GM21786 (cell line): ENCODE results near the gene SPEF1.

Experiments used
- ATAC-seq: cut with Tn5 transposase; IDR thresholded peaks from one replicate; pipeline ENCODE4 v1.9.1; 2021; ENCODE audit not compliant: unreplicated experiment

Gene SPEF1

DNA sequence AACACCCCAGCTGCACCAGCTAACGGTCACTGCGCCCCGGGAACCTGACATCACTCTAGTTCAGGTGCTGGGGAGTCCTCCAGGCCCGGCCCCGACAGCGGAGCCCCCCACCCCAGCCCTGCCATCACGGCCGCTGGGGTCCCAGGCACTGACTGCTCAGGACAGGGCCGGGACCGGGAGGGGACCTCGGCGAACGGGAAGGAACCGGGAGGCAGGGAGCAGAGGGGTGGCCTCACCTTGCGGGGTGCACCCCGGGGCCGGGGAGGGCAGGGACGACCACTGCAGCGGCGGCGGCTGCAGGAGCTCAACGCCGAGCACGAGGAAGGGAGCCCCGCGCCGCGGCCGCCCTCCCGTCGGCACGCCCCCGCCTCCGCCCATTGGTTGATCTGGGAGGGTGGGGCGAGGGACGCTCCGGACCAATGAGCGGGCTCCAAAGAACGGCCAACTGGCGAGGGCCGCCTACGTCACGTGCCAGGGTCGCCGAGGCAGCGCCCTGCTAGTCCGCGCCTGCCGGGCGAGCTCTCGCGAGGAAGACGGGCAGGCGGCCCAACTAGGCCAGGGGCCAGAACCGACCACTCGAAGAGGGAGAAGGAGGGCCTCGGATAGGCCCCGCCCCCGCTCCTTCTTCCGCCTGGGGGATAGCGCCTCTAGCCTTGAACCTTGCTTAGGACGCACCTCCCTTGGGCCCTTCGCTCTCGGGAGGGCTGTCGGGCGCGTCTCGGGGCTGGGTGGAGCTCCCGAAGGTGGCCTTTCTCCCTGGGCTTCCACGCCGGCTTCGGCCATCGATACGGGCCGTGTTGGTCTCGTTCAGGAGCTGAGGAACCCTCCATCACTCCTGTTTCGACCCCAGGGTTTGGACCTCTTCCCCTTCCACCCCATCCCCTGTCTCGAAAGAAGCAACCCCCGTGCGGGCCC, 13.6 kb downstream of the SPEF1 start, which contains the start of gene ADISSP:
ADISSP (minus strand) TSS at position 327 of the 915 bp plus-strand sequence. CDS start 7,653 bp downstream, outside the sequence.
- peak; percentile 95 for ATAC-seq

DNA sequence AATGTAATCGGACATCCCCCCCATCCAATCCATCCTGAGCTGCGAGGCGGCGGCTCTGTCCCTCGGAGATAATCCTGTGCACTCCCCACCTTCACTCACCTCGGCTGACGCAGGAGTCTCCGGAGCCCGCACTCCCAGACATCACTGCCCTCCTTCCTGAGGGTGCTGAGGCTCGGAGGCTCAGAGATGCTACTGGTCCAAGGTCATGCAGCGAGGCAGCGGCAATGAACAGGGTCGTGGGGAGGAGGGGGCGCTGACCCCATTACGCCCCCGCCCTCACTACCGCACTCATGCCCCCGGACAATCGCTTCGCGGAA, 14.2 kb downstream of the SPEF1 start:
- ATAC-seq: no peak

DNA sequence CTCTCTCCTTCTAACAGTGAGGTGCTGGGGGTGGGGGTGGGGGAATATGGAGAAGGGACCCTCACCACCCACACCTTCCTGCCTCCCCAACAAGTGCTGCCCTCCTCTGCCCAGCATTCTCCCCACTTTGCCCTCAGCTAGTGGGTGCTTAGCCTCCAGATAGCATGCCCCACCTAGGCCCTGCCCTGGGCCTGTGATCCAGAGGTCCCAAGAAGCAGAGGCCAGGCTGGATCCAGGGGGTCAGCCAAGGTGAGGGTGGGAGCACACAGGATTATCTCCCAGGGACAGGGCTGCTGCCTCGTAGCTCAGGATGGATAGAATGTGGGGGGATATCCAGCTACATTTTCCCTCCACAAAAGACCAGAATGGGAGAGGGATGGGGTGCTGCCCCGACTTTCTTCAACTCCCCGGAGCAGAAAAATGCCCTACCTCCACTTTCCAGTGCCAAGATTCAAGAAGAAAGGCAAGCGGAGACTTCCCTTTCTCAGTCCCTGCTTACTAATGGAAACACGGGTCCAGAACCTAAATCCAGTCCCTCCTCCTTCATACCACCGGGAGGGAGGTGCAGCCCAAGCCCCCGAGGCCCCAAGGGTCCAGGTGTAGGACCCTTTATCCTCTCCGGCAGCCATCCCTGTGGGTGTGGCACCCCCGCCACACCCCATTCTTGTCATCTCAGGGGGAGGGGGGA, 14.7 kb downstream of the SPEF1 start:
- no peak for ATAC-seq

DNA sequence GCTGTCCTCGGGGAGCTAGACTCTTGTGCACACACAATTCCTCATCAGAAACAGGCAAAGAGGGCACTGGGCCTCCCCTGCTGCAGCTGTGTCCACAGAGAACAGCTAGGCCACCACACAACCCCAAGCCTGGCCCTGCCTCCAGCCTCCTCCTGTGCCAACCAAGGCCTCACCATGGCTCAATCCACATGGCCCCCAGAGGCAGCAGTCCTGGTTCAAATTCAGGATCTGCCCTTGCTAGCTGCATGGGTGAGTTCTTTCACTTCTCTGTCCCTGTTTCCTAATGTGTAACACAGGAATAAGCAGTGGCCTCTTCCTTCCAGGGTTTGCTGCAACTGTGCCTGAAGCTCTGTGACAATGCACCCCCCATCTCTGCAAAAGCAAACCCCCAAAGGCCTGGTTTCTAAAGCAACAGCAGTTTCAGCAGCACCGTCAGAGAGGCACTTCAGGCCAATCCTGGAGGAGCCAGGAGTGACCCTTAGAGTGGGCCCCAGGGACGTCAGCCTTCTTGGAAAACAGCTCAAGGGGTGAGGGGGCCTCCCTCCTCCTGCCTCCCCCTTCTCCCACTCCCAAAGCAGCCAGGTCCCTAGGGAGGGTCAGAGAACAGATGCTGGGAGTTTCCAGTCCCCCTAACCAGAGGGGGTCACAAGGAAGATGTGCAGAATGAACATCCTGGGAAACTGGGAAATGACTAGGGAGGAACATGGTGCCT, 15.9 kb downstream of the SPEF1 start:
- ATAC-seq: no peak

DNA sequence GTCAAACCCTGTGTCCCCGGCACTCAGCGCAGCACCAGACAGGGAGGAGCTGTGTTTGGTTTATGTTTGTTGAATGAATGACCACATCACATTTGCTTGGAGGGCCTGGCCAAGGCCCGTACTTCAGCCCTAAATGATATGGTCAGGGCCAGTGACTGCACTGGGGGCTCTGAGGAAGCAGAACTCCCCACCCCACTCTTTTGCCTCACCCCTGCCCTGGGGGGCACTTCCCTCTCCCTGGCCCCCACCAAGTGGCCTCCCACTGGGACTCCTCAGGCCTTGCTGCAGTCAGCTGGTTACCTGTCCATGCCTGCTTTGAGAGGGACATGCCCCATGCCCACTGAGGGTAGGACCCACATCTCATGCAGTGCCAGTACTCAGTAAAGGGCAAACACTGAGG, 16.6 kb downstream of the SPEF1 start:
- ATAC-seq: no peak

DNA sequence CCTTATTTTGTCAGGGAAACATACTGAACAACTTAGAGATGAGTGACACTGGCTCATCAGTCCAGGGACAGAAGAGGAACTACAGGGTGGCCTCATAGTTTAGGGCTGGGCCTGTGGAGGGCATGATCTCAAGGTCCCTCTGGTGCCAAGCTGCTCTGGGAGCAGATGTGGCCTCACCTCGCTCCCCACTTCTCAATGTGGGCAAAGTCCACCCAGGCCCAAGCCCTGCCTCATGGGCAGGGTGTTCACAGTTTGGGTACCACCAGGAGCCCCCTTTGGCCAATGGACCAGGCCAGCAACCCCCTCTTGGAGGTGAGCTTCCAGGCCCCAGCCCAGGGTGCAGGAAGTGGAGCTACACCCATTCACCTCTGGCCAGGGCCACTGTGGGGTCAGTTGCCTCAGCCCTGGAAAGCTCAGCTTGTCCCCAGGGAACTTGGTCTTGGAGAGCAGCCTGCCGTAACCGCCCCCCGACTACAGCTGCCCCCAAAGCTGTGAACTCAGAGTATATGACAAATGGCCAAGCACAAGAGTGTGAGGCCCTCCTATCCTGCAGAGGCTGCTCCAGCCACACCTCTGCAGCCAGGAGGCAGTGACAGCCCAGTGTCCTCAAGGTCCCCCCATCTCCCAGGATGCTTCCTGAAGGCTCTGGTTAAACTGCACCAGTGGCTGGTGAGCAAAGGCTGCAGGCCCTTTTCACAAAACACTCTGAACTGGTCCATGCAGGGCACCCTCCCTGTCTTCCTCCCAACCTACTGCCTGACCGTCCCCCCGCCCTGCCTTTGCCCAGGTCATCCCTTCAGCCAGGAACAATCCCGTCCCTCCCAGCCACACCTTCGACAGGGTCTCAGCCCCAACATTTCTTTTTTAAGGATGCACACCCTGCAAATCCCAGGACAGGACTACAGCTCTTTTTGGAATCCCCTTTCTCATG, 17.3 kb downstream of the SPEF1 start:
- ATAC-seq: no peak

DNA sequence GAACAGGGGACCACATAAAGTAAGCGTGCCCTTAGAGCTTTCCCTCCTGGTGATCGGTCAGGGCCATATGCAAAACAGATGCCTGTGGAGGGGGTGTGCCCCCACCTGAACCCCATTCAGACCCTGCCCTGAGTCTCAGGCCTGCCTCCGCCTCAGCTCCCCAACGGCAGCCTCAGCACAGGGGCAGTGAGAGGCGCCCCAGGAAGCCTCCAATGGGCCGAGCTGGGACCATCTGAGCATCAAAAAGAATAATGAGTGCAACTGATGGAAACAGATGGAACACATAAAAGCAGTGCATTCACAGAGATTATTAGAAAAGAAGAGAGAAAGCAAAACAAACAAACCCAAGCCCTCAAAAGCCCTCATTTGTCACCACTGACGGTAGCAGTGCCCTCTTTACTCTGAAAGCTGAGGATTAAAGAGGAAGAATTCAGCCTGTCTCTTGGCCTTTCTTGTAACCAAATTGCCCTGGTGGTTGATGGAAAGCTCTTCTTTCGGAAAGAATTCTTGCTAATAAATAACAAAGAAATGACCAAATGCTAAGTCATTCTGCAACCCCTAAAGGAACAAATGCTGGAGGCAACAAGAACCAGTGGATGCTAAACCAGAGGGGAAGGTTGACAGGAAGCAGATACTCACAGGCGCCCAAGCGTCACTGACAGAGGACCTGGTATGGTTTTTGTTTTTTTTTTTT, 20.4 kb downstream of the SPEF1 start:
- no peak for ATAC-seq

DNA sequence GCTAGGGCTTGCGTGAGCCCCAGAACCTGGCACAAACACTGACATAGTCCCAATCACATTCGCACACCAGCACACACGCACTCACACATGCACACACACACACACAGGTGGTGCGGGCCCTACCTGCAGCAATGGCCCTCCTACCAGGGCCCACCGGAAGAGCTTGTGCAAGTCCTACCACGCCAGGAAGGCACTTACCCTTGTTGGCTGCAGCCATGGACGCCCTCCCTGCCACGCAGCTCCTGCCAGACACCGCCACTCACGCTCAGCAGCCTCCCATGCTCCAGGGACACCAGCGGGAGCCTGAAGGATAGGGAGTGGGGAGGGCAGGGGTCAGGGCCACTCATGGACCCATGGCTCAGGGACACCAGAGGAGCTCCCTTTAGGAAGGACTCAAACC, 21.4 kb downstream of the SPEF1 start:
- no peak for ATAC-seq

DNA sequence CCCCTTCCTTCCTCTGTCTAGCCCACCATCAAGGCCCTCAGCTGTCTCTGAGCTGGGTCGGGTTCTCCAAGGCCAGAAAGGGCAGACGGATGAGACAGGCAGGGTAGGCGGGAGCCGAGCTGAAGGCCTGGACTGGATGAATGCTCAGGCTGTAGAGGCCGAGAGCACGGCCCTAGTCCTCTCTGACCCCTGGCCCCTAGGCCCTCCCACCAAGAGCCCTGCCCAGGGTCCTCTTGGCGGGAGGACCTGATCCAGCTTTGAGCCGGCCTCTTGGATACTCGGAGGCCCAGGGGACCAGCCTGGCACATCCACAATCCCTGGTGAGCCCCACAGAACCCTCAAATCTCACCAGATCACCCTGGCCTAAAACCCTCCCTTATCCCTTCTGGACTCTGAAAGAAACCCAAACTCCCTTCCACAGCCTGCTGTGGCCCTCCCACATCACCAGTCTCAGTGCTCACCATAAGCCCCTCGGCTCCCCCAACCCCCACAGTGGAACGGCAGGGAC, 21.9 kb downstream of the SPEF1 start:
- ATAC-seq: no peak

DNA sequence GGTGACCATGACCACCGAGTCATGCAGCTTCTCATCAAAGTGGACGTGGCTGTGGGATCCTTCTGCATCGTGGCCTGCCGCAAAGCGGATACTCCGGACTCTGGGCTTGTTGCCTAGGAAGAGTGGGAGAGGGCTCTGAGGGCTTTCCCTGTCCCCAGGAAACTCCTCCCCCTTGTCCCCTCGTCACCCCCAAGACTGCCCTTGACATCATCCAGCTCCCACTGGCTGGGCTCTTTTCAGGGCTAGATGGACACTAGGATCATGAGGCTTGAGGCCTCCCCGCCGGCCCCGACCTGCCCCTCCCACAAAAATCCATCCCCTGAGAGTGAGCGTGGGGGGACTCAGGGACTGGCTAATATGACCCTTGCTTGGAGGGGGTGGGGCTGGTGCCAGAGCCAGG, 22.7 kb downstream of the SPEF1 start:
- no peak for ATAC-seq

DNA sequence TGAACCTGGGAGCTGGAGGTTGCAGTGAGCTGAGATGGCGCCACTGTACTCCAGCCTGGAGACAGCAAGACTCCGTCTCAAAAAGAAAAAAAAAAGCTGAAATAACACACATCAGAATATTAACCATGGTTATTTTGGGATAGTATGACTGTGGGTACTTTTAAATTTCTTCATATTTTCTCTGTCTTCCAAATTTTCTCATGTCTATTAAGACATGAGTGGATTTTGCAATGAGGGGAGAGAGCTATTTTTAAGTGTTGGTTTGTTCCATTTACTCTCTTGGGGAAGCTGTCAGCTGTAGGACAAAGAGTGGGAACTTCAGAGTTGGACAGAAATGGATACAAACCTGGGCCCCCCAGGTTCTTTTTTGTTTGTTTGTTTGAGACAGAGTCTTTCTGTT, 24.0 kb downstream of the SPEF1 start:
- no peak for ATAC-seq

DNA sequence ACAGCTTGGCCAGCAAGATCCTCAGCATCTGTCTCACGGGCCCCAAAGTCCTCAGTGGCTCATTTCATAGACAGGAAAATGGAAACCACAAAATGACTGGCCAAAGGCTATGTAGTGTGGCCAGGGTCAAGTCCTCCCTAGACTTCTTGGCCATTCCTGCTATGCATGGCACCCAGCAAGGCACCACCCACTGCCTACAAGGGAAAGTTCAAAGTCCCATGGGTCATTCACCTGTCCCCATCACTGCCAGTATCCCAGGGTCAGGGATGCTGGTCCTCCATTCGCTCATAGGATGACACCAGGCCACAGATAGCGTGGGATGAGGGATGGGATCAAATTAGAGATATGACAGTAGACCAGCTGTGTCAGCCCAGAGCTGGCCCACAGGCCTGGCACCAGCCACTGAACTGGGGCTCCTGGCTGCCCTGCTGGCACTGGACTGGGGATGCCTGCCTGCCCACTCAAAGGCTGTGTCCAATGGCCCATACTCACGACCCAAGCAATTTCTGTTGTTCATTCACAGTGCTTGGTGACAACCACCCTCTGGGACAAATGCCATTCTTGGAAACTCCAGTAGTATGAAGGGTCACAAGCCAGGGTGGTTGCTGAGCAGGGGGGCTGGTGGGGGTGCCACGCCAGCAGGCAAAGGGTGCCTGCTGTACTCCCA, 25.3 kb downstream of the SPEF1 start:
- no peak for ATAC-seq

DNA sequence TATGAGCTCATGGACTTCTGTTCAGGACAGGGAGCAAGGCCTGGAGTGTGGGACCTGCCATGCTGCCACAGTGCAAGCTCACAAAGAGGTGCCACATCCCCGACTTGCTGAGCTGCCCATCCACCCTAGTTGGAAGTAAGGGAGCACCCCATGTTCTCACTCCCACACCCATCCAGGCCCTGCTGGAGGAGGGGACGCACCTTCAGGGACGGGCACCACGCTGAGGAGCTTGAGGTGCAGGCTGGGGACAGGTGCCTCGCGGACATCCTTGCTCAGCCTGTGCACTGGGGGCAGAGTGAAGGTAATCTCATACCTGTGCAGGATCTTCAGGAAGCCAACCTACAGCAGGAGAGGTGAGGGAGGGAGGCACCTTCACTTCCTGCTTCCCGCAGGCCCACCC, 26.0 kb downstream of the SPEF1 start:
- ATAC-seq: no peak

DNA sequence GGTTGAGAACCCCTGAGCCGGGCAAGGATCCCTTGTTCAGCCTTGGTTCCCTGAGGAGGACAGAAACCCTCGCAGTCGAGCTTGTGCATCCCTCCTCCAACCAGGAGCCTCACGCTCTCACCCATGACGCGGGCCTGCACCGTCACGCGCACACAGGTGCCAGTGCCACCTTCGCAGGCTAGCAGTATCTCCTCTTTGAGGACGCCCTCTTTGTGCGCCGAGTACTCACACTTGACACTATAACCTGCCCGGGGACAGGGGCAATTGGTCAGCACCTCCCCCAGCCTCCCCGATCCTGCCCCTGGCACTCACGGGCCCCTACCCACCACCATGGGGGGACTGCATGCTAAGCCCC, 27.0 kb downstream of the SPEF1 start:
- ATAC-seq: no peak

DNA sequence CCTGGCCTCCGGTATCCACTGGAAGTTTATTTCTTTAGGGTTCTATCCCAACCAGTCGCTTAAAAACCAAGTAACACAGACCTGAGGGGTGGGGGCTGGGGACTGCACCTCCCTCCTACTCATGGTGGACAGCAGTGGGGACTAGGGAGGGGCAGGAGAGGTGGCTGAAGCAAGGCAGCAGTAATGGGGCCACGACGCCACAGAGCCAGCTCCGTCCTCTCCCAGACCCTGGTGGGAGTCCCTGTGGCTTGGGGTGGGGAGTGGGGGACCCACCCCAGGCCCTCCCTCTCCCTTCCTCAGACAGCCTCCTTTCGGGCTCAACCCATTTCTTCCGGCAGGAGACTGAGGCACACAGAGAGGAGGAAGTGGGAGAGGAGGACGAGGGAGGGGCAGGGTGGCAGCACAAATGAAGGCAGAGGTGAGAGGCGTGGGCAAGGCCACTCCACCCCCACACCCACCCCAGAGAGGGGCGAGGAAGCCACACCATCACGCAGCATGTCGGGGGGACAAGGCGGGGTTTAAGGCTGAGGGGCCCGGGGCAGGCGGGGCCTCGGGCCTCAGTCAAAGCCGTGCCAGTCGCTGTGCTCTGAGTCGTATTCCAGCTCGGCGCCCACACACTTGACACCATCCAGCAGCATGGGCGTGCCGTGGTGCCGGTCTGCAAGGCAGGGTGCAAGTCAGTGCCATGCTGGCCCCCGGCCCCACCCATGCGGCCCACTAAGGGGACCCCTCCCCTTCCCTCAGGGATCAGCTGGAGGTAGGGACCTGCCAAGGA, 27.6 kb downstream of the SPEF1 start:
- no peak for ATAC-seq

DNA sequence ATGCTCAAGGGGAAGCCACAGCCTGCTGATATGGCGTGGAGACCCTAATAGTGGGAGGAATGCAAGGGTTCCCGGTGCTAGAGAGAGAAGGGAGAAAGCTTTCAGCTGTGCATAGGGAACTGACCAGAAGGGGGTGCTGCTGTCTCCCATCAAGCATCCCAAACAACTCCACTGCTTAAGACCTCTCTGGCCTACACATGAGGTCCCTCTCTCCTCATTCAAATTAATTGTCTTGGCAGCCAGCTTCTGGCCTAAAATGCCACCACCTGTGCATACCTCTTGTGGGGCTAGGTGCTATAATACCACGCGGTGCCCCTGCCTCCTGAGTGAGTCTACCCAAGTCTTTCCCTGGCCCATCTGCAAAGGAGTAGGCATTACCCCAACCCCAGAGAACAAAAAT, 28.1 kb downstream of the SPEF1 start:
- no peak for ATAC-seq

DNA sequence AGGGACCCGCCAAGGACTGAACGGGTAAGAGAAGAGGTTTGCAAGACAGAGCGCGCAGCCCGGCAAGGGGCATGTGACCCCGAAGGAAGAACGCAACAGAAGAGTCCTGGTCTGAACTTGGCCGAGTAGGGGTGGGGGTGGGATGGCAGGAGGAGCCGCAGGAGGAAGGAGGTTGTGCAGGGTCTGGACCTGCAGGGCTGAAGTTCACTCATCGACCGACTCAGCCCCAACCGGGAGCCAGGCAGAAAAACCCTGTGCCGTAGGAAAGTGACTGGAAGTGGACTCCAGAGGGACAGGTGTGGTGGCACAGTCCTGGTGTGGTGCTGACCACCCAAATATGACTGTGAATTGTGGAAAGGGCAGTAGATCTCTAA, 28.9 kb downstream of the SPEF1 start:
- no peak for ATAC-seq

DNA sequence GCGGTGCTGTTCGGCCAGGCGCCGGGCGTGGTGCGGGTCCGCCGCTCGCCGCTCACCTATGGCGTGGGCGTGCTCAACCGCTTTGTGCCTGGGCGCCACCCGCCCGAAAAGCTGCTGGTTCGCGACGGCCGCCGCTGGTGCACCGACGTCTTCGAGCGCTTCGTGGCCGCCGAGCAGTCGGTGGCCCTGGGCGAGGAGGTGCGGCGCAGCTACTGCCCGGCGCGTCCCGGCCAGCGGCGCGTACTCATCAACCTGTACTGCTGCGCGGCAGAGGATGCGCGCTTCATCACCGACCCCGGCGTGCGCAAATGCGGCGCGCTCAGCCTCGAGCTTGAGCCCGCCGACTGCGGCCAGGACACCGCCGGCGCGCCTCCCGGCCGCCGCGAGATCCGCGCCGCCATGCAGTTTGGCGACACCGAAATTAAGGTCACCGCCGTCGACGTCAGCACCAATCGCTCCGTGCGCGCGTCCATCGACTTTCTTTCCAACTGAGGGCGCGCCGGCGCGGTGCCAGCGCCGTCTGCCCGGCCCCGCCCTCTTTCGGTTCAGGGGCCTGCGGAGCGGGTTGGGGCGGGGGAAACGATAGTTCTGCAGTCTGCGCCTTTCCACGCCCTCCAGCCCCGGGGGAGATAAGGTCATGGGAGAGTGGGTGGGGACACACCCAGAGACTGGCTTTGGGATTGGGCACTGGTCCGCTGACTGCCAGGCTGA, 29.4 kb downstream of the SPEF1 start:
- no peak for ATAC-seq
